ENCODE results near the gene PTPRM.

Gene PTPRM

GRCh38 chr18:8221452-8221851 lies 654.3 kb downstream of the PTPRM start:
- no peak for ATAC-seq
- TF ChIP-seq PATZ1 (CRISPR knock-in tag; IDR thresholded peaks at IDR 0.05; ENCODE audit: borderline replicate concordance) (no peak), ZNF70 (CRISPR knock-in tag; IDR thresholded peaks at IDR 0.05) (no peak), ZFP30 (CRISPR knock-in tag; IDR thresholded peaks at IDR 0.05) (no peak), RARB (CRISPR knock-in tag; IDR thresholded peaks at IDR 0.05) (no peak), POU6F1 (CRISPR knock-in tag; IDR thresholded peaks at IDR 0.05; ENCODE audit: borderline replicate concordance, low read depth) (no peak), GLIS3 (CRISPR knock-in tag; IDR thresholded peaks at IDR 0.05) (no peak)

- no peak for TF ChIP-seq ISL1 (CRISPR knock-in tag; IDR thresholded peaks at IDR 0.05)
- no peak for TF ChIP-seq CSDC2 (CRISPR knock-in tag; IDR thresholded peaks at IDR 0.05)
- TF ChIP-seq TOX (CRISPR knock-in tag; IDR thresholded peaks at IDR 0.05; ENCODE audit: borderline replicate concordance): no peak
- TF ChIP-seq ZFP3 (CRISPR knock-in tag; IDR thresholded peaks at IDR 0.05): no peak
- TF ChIP-seq CREB5 (CRISPR knock-in tag; IDR thresholded peaks at IDR 0.05; ENCODE audit: low read depth): no peak
- no peak for TF ChIP-seq ZFP30 (CRISPR knock-in tag; IDR thresholded peaks at IDR 0.05)
- TF ChIP-seq TCF4 (CRISPR knock-in tag; IDR thresholded peaks at IDR 0.05; ENCODE audit: borderline replicate concordance): no peak
- TF ChIP-seq CSRNP3 (CRISPR knock-in tag; IDR thresholded peaks at IDR 0.05): no peak
- no peak for TF ChIP-seq SNAI2 (CRISPR knock-in tag; IDR thresholded peaks at IDR 0.05)
- TF ChIP-seq ZNF8 (CRISPR knock-in tag; IDR thresholded peaks at IDR 0.05): no peak
- TF ChIP-seq ZNF70 (CRISPR knock-in tag; IDR thresholded peaks at IDR 0.05): no peak
- TF ChIP-seq ZNF565 (CRISPR knock-in tag; conservative IDR thresholded peaks at IDR 0.05; ENCODE audit: low read depth): no peak
- no peak for TF ChIP-seq PPARA (CRISPR knock-in tag; IDR thresholded peaks at IDR 0.05; ENCODE audit: borderline replicate concordance)
- ATAC-seq: no peak
These were observed 657.5 kb downstream of the PTPRM start for GRCh38 chr18:8224576-8224975.

- TF ChIP-seq ZNF565 (CRISPR knock-in tag; conservative IDR thresholded peaks at IDR 0.05; ENCODE audit: low read depth) (no peak), ISL1 (CRISPR knock-in tag; IDR thresholded peaks at IDR 0.05) (no peak), GLIS3 (CRISPR knock-in tag; IDR thresholded peaks at IDR 0.05) (no peak), ZFP3 (CRISPR knock-in tag; IDR thresholded peaks at IDR 0.05) (no peak), ARNTL (CRISPR knock-in tag; IDR thresholded peaks at IDR 0.05; ENCODE audit: borderline replicate concordance, low read depth) (no peak), ZC3H10 (CRISPR knock-in tag; IDR thresholded peaks at IDR 0.05) (no peak), CSDC2 (CRISPR knock-in tag; IDR thresholded peaks at IDR 0.05) (no peak), TCF4 (CRISPR knock-in tag; IDR thresholded peaks at IDR 0.05; ENCODE audit: borderline replicate concordance) (no peak), RARB (CRISPR knock-in tag; IDR thresholded peaks at IDR 0.05) (no peak), CSRNP3 (CRISPR knock-in tag; IDR thresholded peaks at IDR 0.05) (no peak), TOX (CRISPR knock-in tag; IDR thresholded peaks at IDR 0.05; ENCODE audit: borderline replicate concordance) (no peak), BACH2 (CRISPR knock-in tag; IDR thresholded peaks at IDR 0.05; ENCODE audit: borderline replicate concordance) (no peak), SNAI2 (CRISPR knock-in tag; IDR thresholded peaks at IDR 0.05) (no peak), OSR1 (CRISPR knock-in tag; IDR thresholded peaks at IDR 0.05) (no peak), ESRRG (CRISPR knock-in tag; IDR thresholded peaks at IDR 0.05) (no peak), PATZ1 (CRISPR knock-in tag; IDR thresholded peaks at IDR 0.05; ENCODE audit: borderline replicate concordance) (no peak), ZNF8 (CRISPR knock-in tag; IDR thresholded peaks at IDR 0.05) (no peak), POU6F1 (CRISPR knock-in tag; IDR thresholded peaks at IDR 0.05; ENCODE audit: borderline replicate concordance, low read depth) (no peak), TSHZ2 (CRISPR knock-in tag; IDR thresholded peaks at IDR 0.05) (no peak)
- no peak for ATAC-seq
These were observed 661.9 kb downstream of the PTPRM start for GRCh38 chr18:8229040-8229439.

All from SK-N-SH treated with all-trans-retinoic acid at 6 μM for 48 hours (cell line).